HepG2 (cell line): ENCODE measurements around the gene ARL6IP4. TPM values are rescaled to one million over a fixed set of nuclear protein-coding genes. Genes with fewer than 3 reads are reported as not detected.

Experiments used
- AGO1 ChIP-seq: fragments of 200-400 bp; formaldehyde crosslinking; IDR thresholded peaks from 2 replicates; pipeline ENCODE4 v1.6.1; 2017; ENCODE audit warnings: mild to moderate bottlenecking, low read depth, low read length, moderate library complexity; ENCODE audit not compliant: poor library complexity, severe bottlenecking
- DZIP1 ChIP-seq: sonication (generic); formaldehyde crosslinking; IDR thresholded peaks from 2 replicates; pipeline ENCODE4 v1.5.0; 2020; ENCODE audit warnings: mild to moderate bottlenecking, missing genetic modification reagents
- EED ChIP-seq: sonication (generic); formaldehyde crosslinking; IDR thresholded peaks from 2 replicates; pipeline ENCODE4 v1.5.0; 2020; ENCODE audit warnings: mild to moderate bottlenecking, missing genetic modification reagents
- GABPB1 ChIP-seq: IDR thresholded peaks from 2 replicates; pipeline ENCODE4 v1.6.1; 2016; ENCODE audit warnings: mild to moderate bottlenecking, missing genetic modification reagents, moderate library complexity, missing compliant biosample characterization
- GRHL1 ChIP-seq: sonication (generic); formaldehyde crosslinking; conservative IDR thresholded peaks from 2 replicates; pipeline ENCODE4 v1.8.0; 2022; ENCODE audit warnings: missing genetic modification reagents
- IRF9 ChIP-seq: sonication (generic); formaldehyde crosslinking; IDR thresholded peaks from 2 replicates; pipeline ENCODE4 v1.8.0; 2022; ENCODE audit warnings: missing genetic modification reagents, mild to moderate bottlenecking, borderline replicate concordance
- PATZ1 ChIP-seq: sonication (generic); formaldehyde crosslinking; IDR thresholded peaks from 2 replicates; pipeline ENCODE4 v1.4.0; 2020; ENCODE audit warnings: missing genetic modification reagents
- POLR2AphosphoS5 ChIP-seq: IDR thresholded peaks from 2 replicates; pipeline ENCODE4 v1.6.1; 2012; ENCODE audit warnings: low read depth, low read length
- PPARG ChIP-seq: conservative IDR thresholded peaks from 2 replicates; pipeline ENCODE4 v1.6.1; 2016; ENCODE audit warnings: missing biosample characterization, missing genetic modification reagents
- RBFOX2 ChIP-seq: fragments of 200-400 bp; formaldehyde crosslinking; IDR thresholded peaks from 2 replicates; pipeline ENCODE4 v1.6.1; 2017; ENCODE audit warnings: low read depth, mild to moderate bottlenecking, low read length
- SATB2 ChIP-seq: sonication (generic); formaldehyde crosslinking; IDR thresholded peaks from 2 replicates; pipeline ENCODE4 v1.5.0; 2020; ENCODE audit warnings: missing genetic modification reagents
- SNAPC2 ChIP-seq: sonication (generic); formaldehyde crosslinking; IDR thresholded peaks from 2 replicates; pipeline ENCODE4 v1.8.1; 2022; ENCODE audit warnings: mild to moderate bottlenecking, missing genetic modification reagents
- TFE3 ChIP-seq: IDR thresholded peaks from 2 replicates; pipeline ENCODE4 v1.6.1; 2016
- THAP7 ChIP-seq: sonication (generic); formaldehyde crosslinking; IDR thresholded peaks from 2 replicates; pipeline ENCODE4 v1.8.1; 2023; ENCODE audit warnings: mild to moderate bottlenecking, missing genetic modification reagents
- TP53 ChIP-seq: sonication (generic); formaldehyde crosslinking; conservative IDR thresholded peaks from 2 replicates; pipeline ENCODE4 v1.4.0; 2020; ENCODE audit warnings: missing genetic modification reagents
- ZMAT3 ChIP-seq: sonication (generic); formaldehyde crosslinking; conservative IDR thresholded peaks from 2 replicates; pipeline ENCODE4 v1.7.0; 2021; ENCODE audit warnings: missing genetic modification reagents
- ZNF367 ChIP-seq: sonication (generic); formaldehyde crosslinking; IDR thresholded peaks from 2 replicates; pipeline ENCODE4 v1.4.0; 2020; ENCODE audit warnings: missing genetic modification reagents, borderline replicate concordance
- polyA plus RNA-seq, 8 experiments: library from polyadenylated mRNA; depleted of rRNA in 3 of 8; stranded (reverse) in 7 of 8; unstranded in 1 of 8; fragments of >200 nt; fragmentation: Illumina TruSeq in 4 of 8; extraction: Trizol in 4 of 8; gene quantifications; 2 replicates each; pipeline versions ENCODE4 v1.2.1 to v1.2.3, GENCODE V29; 2011 to 2016; ENCODE audit warnings: low read depth in 4 of 8, missing spikeins in 1 of 8, mixed read lengths in 1 of 8; ENCODE audit not compliant: insufficient read depth in 1 of 8
- total RNA-seq, 5 experiments: library from RNA; depleted of rRNA; stranded (reverse); fragments of >200 nt; fragmentation: Illumina TruSeq; extraction: Trizol; gene quantifications; 2 replicates each; pipeline ENCODE4 v1.2.3, GENCODE V29; 2016; ENCODE audit warnings: low read depth in 1 of 5

The ARL6IP4 gene
- total and polyA plus RNA-seq, 2 of the 13 experiments (the other 11 are each of a cell fraction or from before 2014, with no cell fraction given): 155 to 220 TPM

GRCh38 chr12:122980183-122981035, at the start of gene ARL6IP4 (continued):
- TF ChIP-seq PPARG (CRISPR knock-in tag): no peak
- TF ChIP-seq AGO1: peak; percentile 93
- peak; percentile 26; the same call in 1 of the 2 replicates for TF ChIP-seq ZMAT3 (CRISPR knock-in tag)
- no peak for TF ChIP-seq EED
- no peak for TF ChIP-seq GRHL1 (CRISPR knock-in tag)
- TF ChIP-seq TFE3 (CRISPR knock-in tag): no peak
- TF ChIP-seq TP53 (CRISPR knock-in tag): no peak
- peak; percentile 14; the same call in 1 of the 2 replicates for TF ChIP-seq THAP7 (CRISPR knock-in tag)
- peak; percentile 48; the same call in 1 of the 2 replicates for TF ChIP-seq POLR2AphosphoS5
- peak; percentile 94 for TF ChIP-seq GABPB1 (CRISPR knock-in tag)
- no peak for TF ChIP-seq PATZ1 (CRISPR knock-in tag)
- peak; percentile 96 for TF ChIP-seq RBFOX2
- no peak for TF ChIP-seq DZIP1 (CRISPR knock-in tag)
- peak; percentile 70; the same call in 1 of the 2 replicates for TF ChIP-seq IRF9 (CRISPR knock-in tag)
- TF ChIP-seq SNAPC2: 0 out of 2 replicates have a peak, but pooled peaks have one; percentile 49
- TF ChIP-seq ZNF367: no peak
- TF ChIP-seq SATB2 (CRISPR knock-in tag): 0 out of 2 replicates have a peak, but pooled peaks have one; percentile 14
